Caki2 (cell line): ENCODE measurements around the gene CLCA1. TPM values are rescaled to one million over a fixed set of nuclear protein-coding genes. Genes with fewer than 3 reads are reported as not detected.

Source experiments
- DNase-seq: peaks from one replicate; pipeline ENCODE4 v3.0.0-alpha.2; 2015; ENCODE audit warnings: low read depth
- in situ Hi-C: cut with HindIII; loops from 2 replicates; pipeline ENCODE4 v1.10.0; 2016; ENCODE audit warnings: low sequenced_read_pairs, low pct_unique_long_range_greater_than_20kb, mixed read lengths
- total RNA-seq: library from RNA; depleted of rRNA; stranded (reverse); fragments of >200 nt; shearing (Covaris generic); gene quantifications from 2 replicates; pipeline ENCODE4 v1.2.3, GENCODE V29; 2014; ENCODE audit warnings: low replicate concordance; rRNA removed

Gene CLCA1
- total RNA-seq, 1 experiment from 2014 or later: not detected

DNA sequence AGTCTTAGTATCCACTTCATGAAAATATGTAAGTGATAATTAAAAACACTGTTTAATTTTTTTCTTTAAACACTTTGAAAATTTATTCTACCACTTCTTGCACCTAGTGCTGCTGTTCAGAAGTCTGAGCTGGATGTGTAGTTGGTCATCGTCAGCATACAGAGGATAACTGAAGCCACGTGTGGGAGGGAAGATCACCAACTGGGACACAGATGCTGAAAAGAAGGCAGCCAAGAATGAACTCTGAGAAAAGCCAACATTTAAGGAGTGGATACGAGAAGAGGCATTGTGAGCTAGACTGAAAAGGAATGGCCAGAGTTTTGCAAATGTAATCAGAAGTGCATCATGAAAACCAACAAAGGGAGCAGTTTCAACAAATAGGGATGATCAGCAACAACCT lies 53.5 kb downstream of the CLCA1 start:
- no peak for DNase-seq
- in situ Hi-C loops: no loop called here

DNA sequence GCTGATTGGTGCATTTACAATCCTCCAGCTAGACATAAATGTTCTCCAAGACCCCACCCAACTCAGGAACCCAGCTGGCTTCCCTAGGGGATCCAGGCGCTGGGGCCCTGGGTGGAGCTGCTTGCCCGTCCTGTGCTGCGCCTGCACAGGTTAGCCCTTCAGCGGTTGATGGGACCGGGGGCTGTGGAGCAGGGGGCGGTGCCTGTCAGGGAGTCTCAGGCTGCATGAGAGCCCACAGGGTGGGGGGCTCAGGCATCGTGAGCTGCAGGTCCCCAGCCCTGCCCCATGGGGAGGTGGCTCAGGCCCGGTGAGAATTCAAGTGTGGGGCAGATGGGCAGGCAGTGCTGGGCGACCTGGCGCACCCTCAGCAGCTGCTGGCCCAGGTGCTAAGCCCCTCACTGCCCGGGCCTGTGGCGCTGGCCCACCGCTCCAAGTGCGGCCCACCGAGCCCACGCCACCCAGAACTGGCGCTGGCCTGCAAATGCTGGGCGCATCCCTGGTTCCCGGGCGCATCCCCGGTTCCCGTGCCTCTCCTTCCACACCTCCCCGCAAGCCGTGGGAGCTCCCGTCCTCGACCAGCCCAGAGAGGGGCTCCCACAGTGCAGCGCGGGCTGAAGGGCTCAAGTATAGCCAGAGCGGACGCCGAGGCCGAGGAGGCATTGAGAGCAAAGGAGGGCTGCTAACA lies 55.1 kb downstream of the CLCA1 start:
- no peak for DNase-seq
- in situ Hi-C loops: no loop called here

DNA sequence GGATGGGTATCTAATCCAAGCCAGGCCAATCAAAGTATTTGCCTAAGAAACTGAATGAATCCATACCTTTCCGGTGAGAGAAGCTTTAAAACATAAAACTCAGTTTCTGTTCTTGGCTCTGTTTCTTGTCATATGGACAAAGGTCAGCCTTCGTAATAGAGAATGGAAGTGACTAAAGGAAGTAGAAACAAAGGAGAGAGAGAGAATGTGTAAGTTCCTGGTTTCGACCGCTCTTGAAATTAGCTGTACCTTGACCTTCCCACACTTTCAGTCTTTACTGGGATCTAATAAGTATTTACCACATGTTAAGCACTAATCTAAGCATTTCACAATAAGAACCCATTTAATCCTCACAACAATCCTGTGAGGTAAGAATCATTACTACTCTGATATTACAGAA lies 58.6 kb downstream of the CLCA1 start:
- in situ Hi-C loops: no loop called here
- DNase-seq: no peak

DNA sequence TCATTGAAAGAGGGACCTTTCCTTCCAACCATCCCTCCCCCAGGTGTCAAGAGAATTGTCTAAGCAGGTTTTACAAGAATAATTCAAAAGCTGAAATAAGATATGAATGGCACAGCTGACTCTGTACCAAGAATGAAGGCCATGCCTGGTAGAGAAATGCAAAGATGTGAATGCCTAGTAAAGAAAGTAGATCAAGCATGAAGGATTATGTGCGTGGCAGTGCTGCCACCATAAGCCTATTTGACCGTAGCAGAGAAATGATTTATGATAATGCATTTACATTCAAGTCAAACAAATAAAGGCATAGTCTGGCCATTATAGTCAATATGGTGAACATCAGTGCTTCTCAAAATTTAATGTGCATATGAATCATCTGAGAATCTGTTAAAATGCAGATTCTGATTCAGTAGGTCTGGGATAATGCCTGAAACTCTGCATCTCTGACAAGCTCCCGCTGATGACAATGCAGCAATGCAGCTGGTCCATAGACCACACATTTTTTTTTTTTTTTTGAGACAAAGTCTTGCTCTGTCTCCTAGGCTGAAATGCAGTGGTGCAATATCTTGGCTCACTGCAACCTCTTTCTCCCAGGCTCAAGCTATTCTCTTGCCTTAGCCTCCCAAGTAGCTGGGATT lies 61.6 kb downstream of the CLCA1 start:
- no peak for DNase-seq
- in situ Hi-C loops: no loop called here

DNA sequence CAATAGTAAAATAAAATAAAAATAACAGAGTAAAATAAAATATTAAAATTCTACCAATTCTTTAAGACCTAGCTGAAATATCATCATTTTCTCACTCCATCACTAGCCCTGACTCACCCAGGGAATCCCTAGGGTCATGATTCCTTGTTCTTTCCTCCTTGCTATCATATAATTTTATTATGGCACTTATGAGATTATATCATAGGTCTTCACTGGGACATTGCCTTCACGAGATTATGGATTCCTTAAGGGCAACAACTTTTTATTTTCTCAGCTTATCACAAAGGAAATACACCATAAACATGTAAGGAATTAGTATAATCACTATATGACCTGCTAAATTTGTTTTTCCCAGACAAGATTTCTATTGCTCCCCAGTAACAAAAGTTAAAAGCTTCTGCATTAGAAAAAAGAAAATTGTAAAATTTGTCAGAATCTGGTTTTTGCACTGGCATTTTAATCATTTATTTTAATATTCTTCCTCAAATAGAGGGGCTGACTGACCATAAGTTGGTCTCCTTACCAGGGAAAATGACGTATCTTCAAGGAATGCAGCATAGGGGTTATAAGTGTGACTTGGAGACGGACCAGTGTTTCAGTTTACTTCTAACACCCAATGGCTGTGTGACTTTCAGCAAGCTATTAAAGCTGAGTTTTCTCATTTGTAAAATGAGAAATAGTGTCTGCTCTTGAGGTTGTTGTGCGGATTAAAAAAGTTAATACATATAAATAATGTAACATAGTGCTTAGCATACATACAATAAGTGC lies 69.4 kb downstream of the CLCA1 start:
- in situ Hi-C loops: no loop called here
- DNase-seq: no peak

DNA sequence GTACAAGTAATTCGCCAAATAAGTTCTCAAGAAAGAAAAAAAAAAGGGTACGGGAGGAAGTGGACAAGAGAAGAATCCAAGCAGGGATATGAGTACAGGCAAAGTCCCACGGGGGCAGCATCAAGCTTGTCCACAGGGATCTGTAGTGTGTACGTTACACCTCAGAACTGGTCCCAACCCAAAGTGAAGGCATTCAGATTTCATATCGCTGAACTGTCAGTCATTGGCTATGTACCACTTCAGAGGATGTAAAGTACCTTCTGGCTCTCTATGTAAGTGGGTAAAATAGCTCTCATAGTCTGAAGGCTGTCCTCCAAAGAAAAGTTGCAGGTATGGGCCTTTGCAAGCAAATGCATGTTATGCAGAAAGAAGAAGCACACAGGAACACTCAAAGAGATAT lies 70.0 kb downstream of the CLCA1 start:
- in situ Hi-C loops: no loop called here
- no peak for DNase-seq

DNA sequence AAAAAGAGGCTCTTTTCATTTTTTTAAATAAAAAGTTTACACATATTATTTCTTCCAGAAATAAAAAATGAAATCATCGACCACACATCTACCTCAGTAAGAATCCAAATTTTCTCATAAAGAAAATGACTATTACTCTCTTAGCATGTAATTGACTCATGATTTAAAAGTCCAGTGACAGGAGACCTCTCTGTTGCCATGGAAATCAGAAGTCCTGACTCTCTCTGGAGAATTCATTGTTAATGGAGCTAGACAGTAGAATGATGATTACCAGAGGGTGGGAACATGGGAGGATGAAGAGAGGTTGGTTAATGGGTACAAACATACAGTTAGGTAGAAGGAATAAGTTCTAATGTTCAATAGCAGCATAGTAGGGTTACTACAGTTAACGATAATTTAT lies 73.1 kb downstream of the CLCA1 start:
- no peak for DNase-seq
- in situ Hi-C loops: no loop called here

DNA sequence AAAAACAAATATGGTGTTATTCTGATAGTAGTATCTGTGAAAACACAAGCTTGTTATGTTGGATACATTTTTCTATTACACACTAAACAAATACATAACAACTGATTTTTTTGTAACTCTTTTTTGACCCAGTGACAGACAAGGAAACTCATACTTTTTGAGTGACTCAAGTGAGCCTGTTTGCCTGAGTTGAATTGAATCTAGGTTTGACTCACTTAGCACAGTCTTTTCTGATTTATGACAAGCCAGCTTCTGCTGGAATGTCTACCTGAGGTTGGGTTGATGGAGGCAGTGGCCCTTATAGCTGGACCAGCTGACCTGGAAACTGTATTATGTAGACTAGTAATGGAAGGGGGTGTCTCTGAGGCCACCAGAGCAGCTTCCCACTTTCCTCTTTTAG lies 73.9 kb downstream of the CLCA1 start:
- in situ Hi-C loops: no loop called here
- DNase-seq: no peak

DNA sequence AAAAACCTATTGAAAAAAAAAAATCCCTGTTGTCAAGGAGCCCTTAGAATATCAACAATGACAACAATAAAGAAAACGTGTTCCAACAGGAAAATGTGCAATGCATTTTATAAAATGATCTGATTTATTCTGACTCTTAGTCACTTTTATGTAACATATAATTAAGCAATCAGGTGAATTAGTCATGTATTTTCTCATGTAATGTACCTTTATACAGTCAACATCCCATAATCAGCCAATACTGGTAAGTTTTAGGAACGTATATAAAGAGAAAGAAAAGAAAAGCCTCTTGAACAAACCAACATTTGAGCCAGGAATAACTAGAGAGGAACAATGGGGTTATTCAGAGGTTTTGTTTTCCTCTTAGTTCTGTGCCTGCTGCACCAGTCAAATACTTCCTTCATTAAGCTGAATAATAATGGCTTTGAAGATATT lies 78.1 kb downstream of the CLCA1 start, which contains the start of gene CLCA4:
CLCA4 (plus strand) TSS at position 292 of the 435 bp plus-strand sequence; CDS start at position 334, 42 bp downstream.
- no peak for DNase-seq

DNA sequence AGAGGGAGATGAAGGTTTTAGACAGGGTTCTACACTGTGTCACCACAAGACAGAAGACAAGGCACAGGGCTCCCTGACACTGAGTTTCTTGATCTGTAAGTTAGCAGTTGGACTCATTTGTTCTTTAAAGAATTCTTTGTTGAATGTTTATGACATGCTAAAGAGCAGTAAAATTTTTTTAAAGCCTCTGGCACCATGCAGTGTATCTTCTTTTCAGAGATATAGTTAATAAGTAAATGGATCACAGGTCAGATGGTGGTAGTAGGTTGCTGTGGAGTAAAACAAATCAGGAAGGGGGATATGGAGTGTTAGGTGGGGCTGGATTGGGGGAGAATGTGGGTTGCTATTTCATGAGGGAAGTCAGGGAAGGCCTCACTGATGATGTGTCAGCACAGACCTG lies 80.1 kb downstream of the CLCA1 start:
- in situ Hi-C loops: no loop called here
- no peak for DNase-seq

More for the DNA sequence above, 78.1 kb downstream of the CLCA1 start, which contains the start of gene CLCA4:
- in situ Hi-C loops: no loop called here

Other genes starting within 250 kb of the CLCA1 start
- 10.2 and 15.7 TPM in 2 replicates for gene ODF2L, start 72.6 kb upstream of the CLCA1 start, total RNA-seq
- gene CLCA2, start 44.8 kb upstream of the CLCA1 start, total RNA-seq: not detected in 2 replicates
- gene CLCA4, start 78.2 kb downstream of the CLCA1 start, total RNA-seq: not detected in 2 replicates
- gene SH3GLB1, start 235.6 kb downstream of the CLCA1 start, total RNA-seq: 11.2 and 33.5 TPM in 2 replicates